PC-9 (cell line): Measurements from ENCODE around the gene PRSS2.

Source experiments
- EZH2 ChIP-seq: fragments of 200-600 bp; sonication (generic); IDR thresholded peaks from 2 replicates; pipeline ENCODE4 v1.8.0; 2017; ENCODE audit warnings: antibody characterized with exemption, low read depth
- TF ChIP-seq, protein P1 (sequence below): fragments of 200-600 bp; sonication (generic); conservative IDR thresholded peaks from 2 replicates; pipeline ENCODE4 v1.6.1; 2017; ENCODE audit warnings: mixed run types, antibody characterized with exemption, mild to moderate bottlenecking, moderate library complexity

DNA sequence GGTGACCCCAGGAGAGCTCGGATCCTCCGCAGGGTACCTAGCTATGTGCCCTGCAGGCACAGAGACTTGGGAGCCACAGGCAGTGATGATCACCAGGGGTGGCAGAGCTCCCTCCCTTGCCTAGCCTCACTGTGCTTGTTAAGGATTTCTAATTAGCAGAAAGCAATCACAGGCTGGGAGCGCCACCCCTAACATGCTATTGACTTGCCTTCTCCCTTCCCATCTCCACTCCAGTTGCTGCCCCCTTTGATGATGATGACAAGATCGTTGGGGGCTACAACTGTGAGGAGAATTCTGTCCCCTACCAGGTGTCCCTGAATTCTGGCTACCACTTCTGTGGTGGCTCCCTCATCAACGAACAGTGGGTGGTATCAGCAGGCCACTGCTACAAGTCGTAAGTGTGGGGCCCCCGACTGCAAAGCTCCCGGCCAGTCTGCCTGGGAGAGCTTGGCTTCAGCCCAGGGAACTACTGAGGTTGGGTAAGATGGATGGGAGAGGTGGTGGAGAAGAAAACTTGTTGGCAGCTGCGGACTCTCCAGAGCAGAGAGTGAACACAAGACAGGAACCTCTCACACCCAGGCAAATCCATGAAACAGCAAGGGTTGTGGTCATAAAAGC lies 20.3 kb upstream of the PRSS2 start:
- TF ChIP-seq, protein P1, sequence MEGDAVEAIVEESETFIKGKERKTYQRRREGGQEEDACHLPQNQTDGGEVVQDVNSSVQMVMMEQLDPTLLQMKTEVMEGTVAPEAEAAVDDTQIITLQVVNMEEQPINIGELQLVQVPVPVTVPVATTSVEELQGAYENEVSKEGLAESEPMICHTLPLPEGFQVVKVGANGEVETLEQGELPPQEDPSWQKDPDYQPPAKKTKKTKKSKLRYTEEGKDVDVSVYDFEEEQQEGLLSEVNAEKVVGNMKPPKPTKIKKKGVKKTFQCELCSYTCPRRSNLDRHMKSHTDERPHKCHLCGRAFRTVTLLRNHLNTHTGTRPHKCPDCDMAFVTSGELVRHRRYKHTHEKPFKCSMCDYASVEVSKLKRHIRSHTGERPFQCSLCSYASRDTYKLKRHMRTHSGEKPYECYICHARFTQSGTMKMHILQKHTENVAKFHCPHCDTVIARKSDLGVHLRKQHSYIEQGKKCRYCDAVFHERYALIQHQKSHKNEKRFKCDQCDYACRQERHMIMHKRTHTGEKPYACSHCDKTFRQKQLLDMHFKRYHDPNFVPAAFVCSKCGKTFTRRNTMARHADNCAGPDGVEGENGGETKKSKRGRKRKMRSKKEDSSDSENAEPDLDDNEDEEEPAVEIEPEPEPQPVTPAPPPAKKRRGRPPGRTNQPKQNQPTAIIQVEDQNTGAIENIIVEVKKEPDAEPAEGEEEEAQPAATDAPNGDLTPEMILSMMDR = no peak
- no peak for TF ChIP-seq EZH2
